NT2/D1 (cell line): Measurements from ENCODE around the gene TMEM132D.

Experiments
- SUZ12 ChIP-seq: IDR thresholded peaks from 2 replicates; pipeline ENCODE4 v1.6.1; 2011; ENCODE audit not compliant: insufficient read length, insufficient read depth; ENCODE audit errors: extremely low read depth
- YY1 ChIP-seq: IDR thresholded peaks from 2 replicates; pipeline ENCODE4 v1.6.1; 2011; ENCODE audit not compliant: insufficient read length, insufficient read depth

DNA sequence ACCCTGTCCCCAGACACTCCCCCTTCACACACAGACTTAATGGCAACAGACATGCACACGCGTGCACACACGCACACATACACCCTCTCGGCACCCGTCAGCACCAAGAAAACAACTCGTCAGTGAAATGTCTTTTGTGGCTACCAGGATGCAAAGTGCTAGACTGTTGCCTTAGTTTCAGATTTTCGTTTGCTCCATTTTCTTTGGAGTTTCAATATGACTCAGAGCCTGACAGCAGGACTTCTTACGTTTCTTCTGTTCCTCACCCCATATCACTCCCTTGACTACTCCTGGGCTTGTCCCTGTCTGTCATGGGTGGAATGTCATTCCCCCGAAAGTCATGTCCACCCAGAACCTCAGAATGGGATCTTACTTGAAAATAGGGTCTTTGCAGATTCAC, 867.7 kb downstream of the TMEM132D start:
- TF ChIP-seq SUZ12 (no peak), YY1 (no peak)
